Measurements from ENCODE around the gene OAT. TPM values are rescaled to one million over a fixed set of nuclear protein-coding genes. Genes with fewer than 3 reads are reported as not detected.

OAT gene
- total RNA-seq, 1 experiment from 2014 or later: 241 TPM

DNA sequence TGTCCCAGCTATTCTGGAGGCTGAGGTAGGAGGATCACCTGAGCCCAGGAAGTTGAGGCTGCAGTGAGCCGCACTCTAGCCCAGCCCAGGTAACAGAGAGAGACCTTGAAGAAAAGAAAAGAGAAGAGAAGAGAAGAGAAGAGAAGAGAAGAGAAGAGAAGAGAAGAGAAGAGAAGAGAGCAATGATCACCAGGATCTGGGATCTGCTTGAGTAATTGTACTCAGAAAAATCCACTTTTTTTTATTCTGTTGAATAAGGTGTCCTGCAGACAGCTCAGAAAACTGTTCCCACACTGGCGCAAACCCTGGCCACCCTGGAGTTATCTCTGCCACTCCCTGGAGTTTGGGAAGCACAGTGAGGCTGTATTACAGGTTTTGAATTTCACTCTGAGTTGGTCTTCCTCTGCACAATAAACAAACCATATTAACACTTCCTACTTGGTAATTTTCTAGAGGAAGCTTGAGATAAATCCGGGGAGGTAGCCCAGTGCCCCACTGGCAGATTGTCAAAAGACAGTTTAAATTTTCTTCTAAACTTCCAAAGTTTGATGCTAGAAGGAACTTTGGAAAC lies 9.6 kb upstream of the OAT start:
- H3K27me3 ChIP-seq (ENCODE audit: control insufficient read depth, insufficient read depth, low read length): no peaks in the 10 kb centered on the region
- H3K4me3 ChIP-seq (ENCODE audit: insufficient read depth, low read depth, low read length): no peak overlapping the region

GRCh38 chr10:124425227-124425962 lies 6.7 kb upstream of the OAT start:
- Histone ChIP-seq H3K27me3 (ENCODE audit: control insufficient read depth, insufficient read depth, low read length) (peaks cover 1% of the 10 kb centered on the region; the same call in 1 of the 2 replicates), H3K36me3 (replicated peaks; ENCODE audit: control insufficient read depth, insufficient read depth, low read length) (no peaks in the 10 kb centered on the region), H3K4me3 (ENCODE audit: insufficient read depth, low read depth, low read length) (no peak overlapping the region)
- no peak for DNase-seq

More for the DNA sequence above, 9.6 kb upstream of the OAT start:
- H3K36me3 ChIP-seq (replicated peaks; ENCODE audit: control insufficient read depth, insufficient read depth, low read length): no peaks in the 10 kb centered on the region
- no peak for DNase-seq

GRCh38 chr10:124423813-124424212 lies 5.1 kb upstream of the OAT start:
- no peak for DNase-seq
- H3K4me3 ChIP-seq (ENCODE audit: insufficient read depth, low read depth, low read length): no peak overlapping the region
- H3K36me3 ChIP-seq (replicated peaks; ENCODE audit: control insufficient read depth, insufficient read depth, low read length): no peaks in the 10 kb centered on the region
- peaks cover 2% of the 10 kb centered on the region; the same call in 1 of the 2 replicates for H3K27me3 ChIP-seq (ENCODE audit: control insufficient read depth, insufficient read depth, low read length)

DNA sequence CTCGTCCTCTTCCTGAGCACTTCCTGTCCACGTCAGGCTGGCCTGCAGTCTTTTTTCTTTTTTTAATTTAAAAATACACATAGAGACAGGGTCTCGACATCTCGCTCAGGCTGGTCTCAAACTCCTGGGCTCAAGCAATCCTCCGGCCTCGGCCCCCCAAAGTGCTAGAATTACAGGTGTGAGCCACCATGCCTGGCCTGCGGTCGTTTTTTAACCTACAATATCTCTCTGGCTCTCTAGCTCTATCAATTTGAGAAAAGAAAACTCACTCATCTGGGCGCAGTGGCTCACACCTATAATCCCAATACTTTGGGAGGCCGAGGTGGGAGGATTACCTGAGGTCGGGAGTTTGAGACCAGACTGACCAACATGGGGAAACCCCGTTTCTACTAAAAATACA lies 4.0 kb upstream of the OAT start:
- Histone ChIP-seq H3K27me3 (ENCODE audit: control insufficient read depth, insufficient read depth, low read length) (peaks cover 2% of the 10 kb centered on the region; the same call in 1 of the 2 replicates), H3K4me3 (ENCODE audit: insufficient read depth, low read depth, low read length) (no peak overlapping the region), H3K36me3 (replicated peaks; ENCODE audit: control insufficient read depth, insufficient read depth, low read length) (no peaks in the 10 kb centered on the region)
- DNase-seq: no peak

GRCh38 chr10:124420254-124420653 lies 1.5 kb upstream of the OAT start:
- H3K36me3 ChIP-seq (replicated peaks; ENCODE audit: control insufficient read depth, insufficient read depth, low read length): no peaks in the 10 kb centered on the region
- peaks cover 2% of the 10 kb centered on the region; the same call in 1 of the 2 replicates for H3K27me3 ChIP-seq (ENCODE audit: control insufficient read depth, insufficient read depth, low read length)
- no peak for DNase-seq
- H3K4me3 ChIP-seq (ENCODE audit: insufficient read depth, low read depth, low read length): no peak overlapping the region

DNA sequence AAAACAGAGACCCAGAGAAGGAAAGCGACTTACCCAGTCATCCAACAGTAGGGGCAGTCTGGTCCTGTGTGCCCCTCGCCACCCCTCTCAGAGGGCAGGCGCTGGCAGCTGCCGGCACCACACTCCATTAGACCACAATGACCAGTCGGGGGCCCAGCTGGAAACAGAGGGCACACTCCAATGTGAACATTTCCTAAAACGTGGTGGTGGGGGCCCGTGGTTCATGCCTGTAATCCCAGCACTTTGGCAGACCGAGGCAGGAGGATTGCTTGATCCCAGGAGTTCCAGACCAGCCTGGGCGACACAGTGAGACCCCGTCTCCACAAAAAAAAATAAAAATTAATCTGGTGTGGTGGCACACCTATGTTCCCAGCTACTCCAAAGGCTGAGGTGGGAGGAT lies 912 bp upstream of the OAT start:
- Histone ChIP-seq H3K36me3 (replicated peaks; ENCODE audit: control insufficient read depth, insufficient read depth, low read length) (no peaks in the 10 kb centered on the region), H3K27me3 (ENCODE audit: control insufficient read depth, insufficient read depth, low read length) (peaks cover 2% of the 10 kb centered on the region; the same call in 1 of the 2 replicates), H3K4me3 (ENCODE audit: insufficient read depth, low read depth, low read length) (no peak overlapping the region; the same call in 1 of the 2 replicates)
- DNase-seq: no peak

DNA sequence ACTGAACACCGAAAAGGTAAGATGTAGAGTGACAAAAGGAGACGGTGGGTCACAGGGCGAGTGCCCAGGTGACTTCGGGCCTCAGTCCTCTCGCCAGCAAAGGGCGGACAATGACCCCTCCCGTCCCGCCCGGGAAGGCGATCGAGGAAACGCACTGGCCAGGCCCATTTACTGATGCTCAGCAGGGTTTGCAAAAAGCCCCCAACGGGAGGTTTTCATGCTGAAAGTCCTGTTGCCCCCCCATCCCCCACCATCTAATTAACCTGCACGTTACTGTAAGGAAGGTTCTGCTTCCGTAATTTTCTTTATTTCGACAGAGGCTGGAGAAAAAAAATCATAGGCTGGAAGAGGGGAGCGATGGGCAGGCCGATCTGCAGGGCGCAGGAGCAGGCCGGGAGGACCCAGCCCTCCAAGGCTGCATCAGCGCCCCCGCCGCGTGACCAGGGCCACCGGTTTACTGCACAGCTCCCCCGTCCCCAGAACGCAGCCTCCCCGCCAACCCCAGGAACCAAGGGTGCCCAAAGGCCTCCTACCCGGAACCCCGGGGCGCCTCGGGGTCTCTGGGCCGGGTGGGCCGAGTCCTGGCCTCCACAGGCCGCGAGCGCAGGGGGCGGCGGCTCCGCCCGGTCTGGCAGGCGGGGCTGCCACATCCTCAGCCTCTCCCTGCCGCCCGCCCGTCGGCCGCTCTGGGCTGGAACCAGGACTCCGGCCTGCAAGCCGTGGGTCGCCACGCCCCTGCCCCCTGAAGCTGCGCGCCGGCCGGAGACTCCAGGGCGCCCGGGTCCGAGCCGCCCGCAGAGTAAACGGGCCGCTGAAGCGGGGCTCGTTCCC lies 613 bp downstream of the OAT start:
- Histone ChIP-seq H3K27me3 (ENCODE audit: control insufficient read depth, insufficient read depth, low read length) (peaks cover 2% of the 10 kb centered on the region; the same call in 1 of the 2 replicates), H3K36me3 (replicated peaks; ENCODE audit: control insufficient read depth, insufficient read depth, low read length) (no peaks in the 10 kb centered on the region), H3K4me3 (ENCODE audit: insufficient read depth, low read depth, low read length) (peak overlapping the region; percentile 75)
- peak; percentile 86 for DNase-seq

GRCh38 chr10:124416733-124417132 lies 2.0 kb downstream of the OAT start:
- H3K27me3 ChIP-seq (ENCODE audit: control insufficient read depth, insufficient read depth, low read length): peaks cover 2% of the 10 kb centered on the region; the same call in 1 of the 2 replicates
- H3K4me3 ChIP-seq (ENCODE audit: insufficient read depth, low read depth, low read length): no peak overlapping the region
- DNase-seq: no peak
- no peaks in the 10 kb centered on the region for H3K36me3 ChIP-seq (replicated peaks; ENCODE audit: control insufficient read depth, insufficient read depth, low read length)

GRCh38 chr10:124415210-124415609 lies 3.5 kb downstream of the OAT start:
- DNase-seq: no peak
- Histone ChIP-seq H3K27me3 (ENCODE audit: control insufficient read depth, insufficient read depth, low read length) (no peaks in the 10 kb centered on the region), H3K4me3 (ENCODE audit: insufficient read depth, low read depth, low read length) (no peak overlapping the region)

DNA sequence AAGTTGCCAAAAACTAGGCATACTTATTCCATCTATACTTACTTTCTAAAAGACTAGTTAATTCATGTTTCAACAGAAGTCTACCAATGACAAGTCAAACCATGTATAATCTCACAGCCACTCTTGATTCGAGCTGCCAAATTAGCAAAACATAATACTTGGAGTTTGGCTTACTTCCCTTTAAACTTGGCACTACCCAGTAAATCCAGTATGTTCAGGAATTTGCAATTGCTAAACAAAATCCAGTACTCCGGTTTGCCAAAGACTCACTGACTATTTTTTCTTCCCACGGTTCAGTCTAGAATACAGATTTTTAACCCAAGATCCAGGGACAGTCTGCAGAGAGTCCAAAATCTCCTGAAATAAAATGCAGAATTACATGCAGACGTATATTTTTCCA lies 4.6 kb downstream of the OAT start:
- Histone ChIP-seq H3K27me3 (ENCODE audit: control insufficient read depth, insufficient read depth, low read length) (no peaks in the 10 kb centered on the region), H3K4me3 (ENCODE audit: insufficient read depth, low read depth, low read length) (no peak overlapping the region), H3K36me3 (replicated peaks; ENCODE audit: control insufficient read depth, insufficient read depth, low read length) (peaks cover 2% of the 10 kb centered on the region)
- no peak for DNase-seq

More at GRCh38 chr10:124415210-124415609, 3.5 kb downstream of the OAT start:
- no peaks in the 10 kb centered on the region; the same call in 1 of the 2 replicates for H3K36me3 ChIP-seq (replicated peaks; ENCODE audit: control insufficient read depth, insufficient read depth, low read length)

GRCh38 chr10:124409696-124410095 lies 9.0 kb downstream of the OAT start:
- Histone ChIP-seq H3K4me3 (ENCODE audit: insufficient read depth, low read depth, low read length) (no peak overlapping the region), H3K27me3 (ENCODE audit: control insufficient read depth, insufficient read depth, low read length) (no peaks in the 10 kb centered on the region), H3K36me3 (replicated peaks; ENCODE audit: control insufficient read depth, insufficient read depth, low read length) (peaks cover 7% of the 10 kb centered on the region)
- DNase-seq: no peak

DNA sequence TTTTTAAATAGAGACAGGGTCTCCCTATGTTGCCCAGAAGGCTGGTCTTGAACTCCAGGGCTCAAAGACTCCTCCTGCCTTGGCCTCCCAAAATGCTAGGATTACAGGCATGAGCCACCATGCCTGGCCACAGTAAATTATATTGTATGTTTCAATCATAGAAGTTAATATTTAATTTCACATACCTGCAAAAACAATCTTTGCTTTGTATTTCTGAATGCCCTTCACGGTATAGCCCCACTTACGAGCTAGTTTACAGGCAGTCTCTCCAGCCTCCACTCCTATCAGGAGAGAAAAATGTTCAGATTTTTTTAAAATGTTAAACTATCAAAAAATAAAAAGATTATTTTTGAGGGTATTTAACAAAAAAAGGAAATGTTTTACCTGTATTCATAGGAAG lies 10.4 kb downstream of the OAT start:
- peaks cover 7% of the 10 kb centered on the region for H3K36me3 ChIP-seq (replicated peaks; ENCODE audit: control insufficient read depth, insufficient read depth, low read length)
- H3K27me3 ChIP-seq (ENCODE audit: control insufficient read depth, insufficient read depth, low read length): no peaks in the 10 kb centered on the region
- H3K4me3 ChIP-seq (ENCODE audit: insufficient read depth, low read depth, low read length): no peak overlapping the region
- no peak for DNase-seq

DNA sequence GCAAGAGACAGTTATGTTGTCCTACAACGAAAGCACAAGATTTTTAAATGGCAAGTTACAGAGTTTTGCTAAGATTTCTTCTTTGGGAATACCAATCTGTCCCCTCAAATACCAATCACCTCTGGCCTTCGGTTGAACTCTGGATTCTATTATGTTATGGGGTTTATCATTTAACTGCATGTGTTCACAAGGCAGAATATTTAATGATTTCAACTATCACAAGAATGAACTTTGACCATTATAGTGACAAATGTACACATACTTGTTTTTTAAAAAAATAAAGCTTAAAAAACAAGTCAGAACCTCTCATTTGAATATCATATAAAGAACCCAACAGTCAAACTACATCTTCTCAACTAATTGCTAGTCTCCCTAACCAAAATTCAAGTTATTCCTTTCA lies 11.3 kb downstream of the OAT start:
- no peak for DNase-seq
- no peaks in the 10 kb centered on the region for H3K27me3 ChIP-seq (ENCODE audit: control insufficient read depth, insufficient read depth, low read length)
- peaks cover 10% of the 10 kb centered on the region for H3K36me3 ChIP-seq (replicated peaks; ENCODE audit: control insufficient read depth, insufficient read depth, low read length)
- H3K4me3 ChIP-seq (ENCODE audit: insufficient read depth, low read depth, low read length): no peak overlapping the region

DNA sequence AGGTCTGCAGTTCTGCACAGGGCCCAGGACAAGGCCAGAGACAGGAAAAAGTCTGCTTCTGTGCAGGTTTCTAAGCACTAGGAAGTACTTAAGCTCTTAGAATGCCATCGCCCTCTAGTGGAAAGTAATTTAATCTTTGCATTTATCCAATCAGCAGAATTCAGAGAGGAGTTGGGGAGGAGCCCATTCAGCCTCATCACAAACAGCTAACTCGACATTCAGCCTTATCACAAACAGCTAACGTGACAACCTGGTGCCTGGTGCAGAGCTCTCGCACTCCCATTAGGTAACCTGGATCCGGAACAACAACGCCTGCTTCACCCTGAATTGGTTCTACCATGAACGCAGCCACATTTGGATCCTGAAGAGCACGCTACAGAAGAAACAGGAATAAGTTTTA lies 15.2 kb downstream of the OAT start:
- Histone ChIP-seq H3K36me3 (replicated peaks; ENCODE audit: control insufficient read depth, insufficient read depth, low read length) (peaks cover 11% of the 10 kb centered on the region), H3K4me3 (ENCODE audit: insufficient read depth, low read depth, low read length) (no peak overlapping the region), H3K27me3 (ENCODE audit: control insufficient read depth, insufficient read depth, low read length) (no peaks in the 10 kb centered on the region)
- DNase-seq: peak; percentile 80

All from H7 (cell line).